HL-60 (cell line): ENCODE data around the gene RAP1B.

Experiments
- DNase-seq, 2 experiments: peaks; one replicate each; pipeline ENCODE4 v3.0.0-alpha.2; 2010 to 2020; ENCODE audit warnings: low read depth in 1 of 2, low spot score in 1 of 2
- H3K27ac ChIP-seq: fragments of 250-450 bp; sonication (Bioruptor Pico); replicated peaks from 2 replicates; pipeline ENCODE4 v1.5.1; 2020; ENCODE audit warnings: mild to moderate bottlenecking, moderate library complexity
- H3K27me3 ChIP-seq: fragments of 250-450 bp; sonication (Bioruptor Pico); 2 replicates; pipeline ENCODE4 v1.5.1; 2021; ENCODE audit warnings: mild to moderate bottlenecking, moderate library complexity; ENCODE audit not compliant: insufficient read depth, poor library complexity, severe bottlenecking
- H3K4me3 ChIP-seq: replicated peaks from 2 replicates; pipeline ENCODE4 v1.5.1; 2011; ENCODE audit warnings: mild to moderate bottlenecking, control low read depth, low read length; ENCODE audit not compliant: insufficient read depth
- CTCF ChIP-seq: IDR thresholded peaks from one replicate; pipeline ENCODE4 v1.5.1; 2011; ENCODE audit warnings: low read length, control low read depth, inconsistent platforms; ENCODE audit not compliant: insufficient read depth
- GABPA ChIP-seq: IDR thresholded peaks from 2 replicates; pipeline ENCODE4 v1.6.1; 2012; ENCODE audit warnings: low read depth
- POLR2AphosphoS5 ChIP-seq: IDR thresholded peaks from 2 replicates; pipeline ENCODE4 v1.6.1; 2012; ENCODE audit warnings: low read depth
- REST ChIP-seq: IDR thresholded peaks from 2 replicates; pipeline ENCODE4 v1.6.1; 2012; ENCODE audit warnings: low read depth; ENCODE audit not compliant: insufficient replicate concordance
- SPI1 ChIP-seq: IDR thresholded peaks from 2 replicates; pipeline ENCODE4 v1.6.1; 2012; ENCODE audit warnings: low read depth, mild to moderate bottlenecking, borderline replicate concordance

Gene RAP1B

GRCh38 chr12:68665016-68665569, 54.4 kb downstream of the RAP1B start:
- TF ChIP-seq POLR2AphosphoS5 (peak; percentile 39; the same call in 1 of the 2 replicates), GABPA (no peak)
- DNase-seq = no peak
- H3K27me3 ChIP-seq = no peaks in the 10 kb centered on the region
- H3K27ac ChIP-seq = no peak overlapping the region
- no peak overlapping the region for H3K4me3 ChIP-seq

GRCh38 chr12:68667291-68667690, 56.6 kb downstream of the RAP1B start:
- Histone ChIP-seq H3K27me3 (no peaks in the 10 kb centered on the region), H3K27ac (no peak overlapping the region), H3K4me3 (no peak overlapping the region)
- TF ChIP-seq GABPA (no peak), REST (no peak), POLR2AphosphoS5 (no peak), CTCF (no peak), SPI1 (no peak)
- no peak for DNase-seq

GRCh38 chr12:68667896-68668295, 57.2 kb downstream of the RAP1B start:
- H3K4me3 ChIP-seq = no peak overlapping the region
- no peak overlapping the region for H3K27ac ChIP-seq
- H3K27me3 ChIP-seq = no peaks in the 10 kb centered on the region
- TF ChIP-seq POLR2AphosphoS5 (no peak), GABPA (no peak), SPI1 (no peak), CTCF (no peak), REST (no peak)
- no peak for DNase-seq

- no peak for DNase-seq
- Histone ChIP-seq H3K27ac (no peak overlapping the region), H3K27me3 (no peaks in the 10 kb centered on the region), H3K4me3 (no peak overlapping the region)
- TF ChIP-seq SPI1 = no peak
These were observed 60.5 kb downstream of the RAP1B start for GRCh38 chr12:68671179-68671578.

GRCh38 chr12:68673788-68674187, 63.1 kb downstream of the RAP1B start:
- H3K4me3 ChIP-seq = no peak overlapping the region
- no peak for DNase-seq
- no peak overlapping the region for H3K27ac ChIP-seq
- TF ChIP-seq POLR2AphosphoS5 (no peak), GABPA (no peak), SPI1 (no peak), CTCF (no peak), REST (no peak)
- H3K27me3 ChIP-seq = no peaks in the 10 kb centered on the region
